ENCODE results near the gene MREG. TPM values are rescaled to one million over a fixed set of nuclear protein-coding genes. Genes with fewer than 3 reads are reported as not detected.

The MREG gene
- total and polyA plus RNA-seq, 9 donors: 0.85 to 5.4 (median 2.1) TPM

DNA sequence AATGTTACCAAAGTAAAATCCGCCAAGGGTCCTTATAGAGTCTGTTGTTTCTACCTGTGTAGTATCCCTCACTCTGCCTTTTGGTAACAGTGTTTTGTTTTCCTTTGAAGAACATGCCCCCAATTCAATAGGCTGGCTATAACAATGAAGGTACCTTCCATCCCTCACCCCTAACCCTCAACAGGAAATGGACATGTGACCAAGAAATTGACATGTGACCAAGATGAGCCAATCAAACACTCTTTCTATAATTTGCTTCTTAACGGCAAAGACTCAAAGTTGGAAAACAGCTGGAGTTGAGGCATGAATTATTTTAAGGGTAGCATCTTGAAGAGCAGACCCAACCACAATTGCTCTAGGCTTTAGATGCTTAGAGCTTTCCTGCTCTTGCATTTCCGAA is 5.4 kb upstream of the MREG start:
- H3K36me3 ChIP-seq: no peaks in the 10 kb centered on the region
- intact Hi-C loops (cut with DNase I): no loop called here
- no peaks in the 10 kb centered on the region for H3K27me3 ChIP-seq
- H3K4me3 ChIP-seq: no peak overlapping the region
- H3K9me3 ChIP-seq: no peaks in the 10 kb centered on the region
- no peak overlapping the region for H3K27ac ChIP-seq
- no peak for DNase-seq
- TF ChIP-seq, protein P1, sequence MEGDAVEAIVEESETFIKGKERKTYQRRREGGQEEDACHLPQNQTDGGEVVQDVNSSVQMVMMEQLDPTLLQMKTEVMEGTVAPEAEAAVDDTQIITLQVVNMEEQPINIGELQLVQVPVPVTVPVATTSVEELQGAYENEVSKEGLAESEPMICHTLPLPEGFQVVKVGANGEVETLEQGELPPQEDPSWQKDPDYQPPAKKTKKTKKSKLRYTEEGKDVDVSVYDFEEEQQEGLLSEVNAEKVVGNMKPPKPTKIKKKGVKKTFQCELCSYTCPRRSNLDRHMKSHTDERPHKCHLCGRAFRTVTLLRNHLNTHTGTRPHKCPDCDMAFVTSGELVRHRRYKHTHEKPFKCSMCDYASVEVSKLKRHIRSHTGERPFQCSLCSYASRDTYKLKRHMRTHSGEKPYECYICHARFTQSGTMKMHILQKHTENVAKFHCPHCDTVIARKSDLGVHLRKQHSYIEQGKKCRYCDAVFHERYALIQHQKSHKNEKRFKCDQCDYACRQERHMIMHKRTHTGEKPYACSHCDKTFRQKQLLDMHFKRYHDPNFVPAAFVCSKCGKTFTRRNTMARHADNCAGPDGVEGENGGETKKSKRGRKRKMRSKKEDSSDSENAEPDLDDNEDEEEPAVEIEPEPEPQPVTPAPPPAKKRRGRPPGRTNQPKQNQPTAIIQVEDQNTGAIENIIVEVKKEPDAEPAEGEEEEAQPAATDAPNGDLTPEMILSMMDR (IDR thresholded peaks at IDR 0.05): no peak
- TF ChIP-seq POLR2A (IDR thresholded peaks at IDR 0.05) (no peak), EP300 (IDR thresholded peaks at IDR 0.05) (no peak)
- 89 to 94% (median 92%) methylated on average over 3 of the region's 3 CpGs for WGBS, 3 donors
- H3K4me1 ChIP-seq (ENCODE audit: insufficient read depth): peaks cover 2% of the 10 kb centered on the region

DNA sequence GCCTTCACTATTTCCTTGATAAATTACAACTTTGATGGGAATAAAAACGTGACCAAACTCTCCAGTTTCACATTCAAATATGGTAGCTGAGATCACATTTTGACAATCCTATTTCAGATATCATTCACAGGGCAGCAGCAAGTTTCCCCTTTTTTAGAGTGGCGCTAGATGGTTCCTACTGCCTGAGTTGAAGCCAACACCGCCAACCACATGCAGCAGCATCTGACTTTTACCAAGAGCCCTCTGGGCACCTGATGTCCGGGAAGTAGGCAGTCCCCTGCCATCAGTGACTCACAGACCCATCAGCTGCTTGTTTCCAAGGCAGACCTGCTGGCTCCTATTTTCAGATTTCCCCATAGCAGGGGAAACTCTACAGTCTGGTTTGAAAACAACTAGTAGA is 4.0 kb upstream of the MREG start:
- DNase-seq: no peak
- no peak for TF ChIP-seq EP300 (IDR thresholded peaks at IDR 0.05)
- TF ChIP-seq POLR2A (IDR thresholded peaks at IDR 0.05): no peak
- TF ChIP-seq, protein P1 (IDR thresholded peaks at IDR 0.05): no peak
- Histone ChIP-seq H3K4me3 (no peak overlapping the region), H3K9me3 (no peaks in the 10 kb centered on the region), H3K27me3 (no peaks in the 10 kb centered on the region), H3K4me1 (ENCODE audit: insufficient read depth) (peaks cover 2% of the 10 kb centered on the region), H3K36me3 (no peaks in the 10 kb centered on the region), H3K27ac (no peak overlapping the region)
- intact Hi-C loops (cut with DNase I): no loop called here
- WGBS, 3 donors: 92 to 93% (median 92%) methylated on average over 4 of the region's 4 CpGs

DNA sequence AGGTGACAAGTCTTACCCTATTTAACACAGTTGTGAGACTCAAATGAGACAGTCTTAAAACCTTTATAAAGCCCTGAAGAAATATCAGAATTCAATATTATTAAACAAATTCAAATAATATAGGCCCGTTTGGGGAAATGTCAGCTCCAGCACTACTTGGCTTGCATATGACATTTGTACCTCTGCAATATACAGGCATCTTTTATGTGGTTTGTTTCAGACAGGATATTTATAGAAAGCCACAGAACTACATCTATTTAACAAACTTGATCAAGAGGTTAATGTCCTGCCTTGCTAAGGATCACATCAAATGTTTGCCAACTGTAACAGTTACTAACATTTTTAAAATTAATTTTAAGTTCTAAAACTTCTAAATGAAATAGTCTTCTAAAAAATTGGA is 3.2 kb upstream of the MREG start:
- Histone ChIP-seq H3K4me1 (ENCODE audit: insufficient read depth) (peaks cover 2% of the 10 kb centered on the region), H3K9me3 (no peaks in the 10 kb centered on the region), H3K36me3 (no peaks in the 10 kb centered on the region), H3K27me3 (no peaks in the 10 kb centered on the region), H3K4me3 (no peak overlapping the region), H3K27ac (no peak overlapping the region)
- intact Hi-C loops (cut with DNase I): no loop called here
- TF ChIP-seq EP300 (IDR thresholded peaks at IDR 0.05) (no peak), POLR2A (IDR thresholded peaks at IDR 0.05) (no peak)
- TF ChIP-seq, protein P1 (IDR thresholded peaks at IDR 0.05): no peak
- DNase-seq: no peak
- 66 to 86% (median 73%) methylated on average over 1 of the region's 1 CpG for WGBS, 3 donors

DNA sequence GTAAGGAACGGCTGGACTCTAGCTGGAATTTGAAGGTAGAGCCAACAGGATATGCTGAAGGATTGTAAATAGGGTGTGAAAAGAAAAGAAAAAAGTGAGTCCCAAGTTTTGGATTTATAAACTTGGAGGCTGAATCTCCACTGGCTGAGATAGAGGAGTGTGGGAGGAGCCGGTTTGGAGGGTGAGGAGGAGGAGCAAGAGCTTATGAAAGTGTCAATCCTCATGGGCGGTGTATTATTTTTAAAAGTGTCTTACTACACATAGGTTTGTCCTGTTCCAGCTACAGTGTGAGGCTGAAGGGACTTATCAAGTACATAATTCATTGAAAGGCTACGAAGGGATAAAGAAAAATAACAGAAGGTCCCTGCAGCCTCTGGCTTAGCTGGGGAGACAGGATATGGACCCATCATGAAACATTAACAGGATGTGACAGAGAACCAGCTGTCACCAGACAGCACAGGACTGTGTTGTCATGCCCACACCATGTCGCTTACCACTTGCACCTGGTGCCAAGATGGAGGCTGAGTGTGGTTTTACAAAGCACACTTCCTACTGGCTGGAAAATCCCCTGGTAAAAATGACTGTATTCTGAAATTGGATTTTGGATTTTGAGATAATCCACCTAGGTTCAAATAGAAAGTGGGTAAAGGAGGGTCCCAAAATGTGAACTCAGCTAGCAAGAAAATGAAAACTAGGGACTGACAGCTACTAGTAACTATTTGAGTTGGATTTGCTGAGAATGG is 2.5 kb upstream of the MREG start:
- H3K27me3 ChIP-seq: no peaks in the 10 kb centered on the region
- 81 to 87% (median 81%) methylated on average over 5 of the region's 5 CpGs for WGBS, 3 donors
- intact Hi-C loops (cut with DNase I): no loop called here
- no peak overlapping the region for H3K4me3 ChIP-seq
- DNase-seq: no peak
- H3K27ac ChIP-seq: no peak overlapping the region
- TF ChIP-seq POLR2A (IDR thresholded peaks at IDR 0.05): no peak
- TF ChIP-seq, protein P1 (IDR thresholded peaks at IDR 0.05): no peak
- TF ChIP-seq EP300 (IDR thresholded peaks at IDR 0.05): no peak
- no peaks in the 10 kb centered on the region for H3K36me3 ChIP-seq
- peaks cover 2% of the 10 kb centered on the region for H3K4me1 ChIP-seq (ENCODE audit: insufficient read depth)
- no peaks in the 10 kb centered on the region for H3K9me3 ChIP-seq
